Kidney epithelial cell (primary cell): ENCODE results near the gene COL9A1. TPM values are rescaled to one million over a fixed set of nuclear protein-coding genes. Genes with fewer than 3 reads are reported as not detected.

Experiments
- DNase-seq: peaks from one replicate; pipeline ENCODE4 v3.0.0-alpha.2; 2010; ENCODE audit warnings: low read depth
- H3K27me3 ChIP-seq: 2 replicates; pipeline ENCODE4 v1.6.0; 2011; ENCODE audit warnings: low read length; ENCODE audit not compliant: control insufficient read depth, insufficient read depth
- H3K36me3 ChIP-seq: 2 replicates; pipeline ENCODE4 v1.5.1; 2011; ENCODE audit warnings: low read length; ENCODE audit not compliant: control insufficient read depth, insufficient read depth
- H3K4me3 ChIP-seq: 2 replicates; pipeline ENCODE4 v1.5.1; 2011; ENCODE audit warnings: low read depth, mild to moderate bottlenecking, control low read depth, low read length
- total RNA-seq: library from RNA; depleted of rRNA; stranded (reverse); fragments of >200 nt; gene quantifications from 2 replicates; pipeline ENCODE4 v1.2.3, GENCODE V29; 2015
- TF ChIP-seq, protein P1 (sequence below): IDR thresholded peaks from 2 replicates; pipeline ENCODE4 v1.5.1; 2011; ENCODE audit warnings: mild to moderate bottlenecking, moderate library complexity, low read length, control low read depth, inconsistent platforms; ENCODE audit not compliant: insufficient read depth, poor library complexity, severe bottlenecking

The COL9A1 gene
- total RNA-seq, 1 donor from 2014 or later, result not detected

DNA sequence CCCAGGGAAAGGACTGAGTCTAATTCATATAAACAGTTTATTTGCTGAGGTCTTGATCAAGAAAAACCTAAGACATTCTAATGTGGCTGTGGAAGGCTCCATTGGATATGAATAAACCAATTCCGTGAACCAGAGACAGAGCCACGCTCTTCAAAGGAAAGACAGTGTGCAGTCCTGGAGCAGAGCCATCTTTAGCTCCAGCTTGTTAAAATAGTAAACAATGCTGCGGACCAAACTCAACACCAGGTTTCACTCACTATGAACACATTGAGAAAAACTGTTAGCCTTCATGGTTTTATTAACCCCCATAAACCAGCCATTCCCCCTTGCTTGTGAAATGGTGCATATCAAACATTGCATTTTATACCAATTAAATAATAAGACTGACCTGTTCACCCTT is 61.9 kb downstream of the COL9A1 start:
- H3K27me3 ChIP-seq, result no peaks in the 10 kb centered on the region
- no peaks in the 10 kb centered on the region for H3K36me3 ChIP-seq
- TF ChIP-seq, protein P1, sequence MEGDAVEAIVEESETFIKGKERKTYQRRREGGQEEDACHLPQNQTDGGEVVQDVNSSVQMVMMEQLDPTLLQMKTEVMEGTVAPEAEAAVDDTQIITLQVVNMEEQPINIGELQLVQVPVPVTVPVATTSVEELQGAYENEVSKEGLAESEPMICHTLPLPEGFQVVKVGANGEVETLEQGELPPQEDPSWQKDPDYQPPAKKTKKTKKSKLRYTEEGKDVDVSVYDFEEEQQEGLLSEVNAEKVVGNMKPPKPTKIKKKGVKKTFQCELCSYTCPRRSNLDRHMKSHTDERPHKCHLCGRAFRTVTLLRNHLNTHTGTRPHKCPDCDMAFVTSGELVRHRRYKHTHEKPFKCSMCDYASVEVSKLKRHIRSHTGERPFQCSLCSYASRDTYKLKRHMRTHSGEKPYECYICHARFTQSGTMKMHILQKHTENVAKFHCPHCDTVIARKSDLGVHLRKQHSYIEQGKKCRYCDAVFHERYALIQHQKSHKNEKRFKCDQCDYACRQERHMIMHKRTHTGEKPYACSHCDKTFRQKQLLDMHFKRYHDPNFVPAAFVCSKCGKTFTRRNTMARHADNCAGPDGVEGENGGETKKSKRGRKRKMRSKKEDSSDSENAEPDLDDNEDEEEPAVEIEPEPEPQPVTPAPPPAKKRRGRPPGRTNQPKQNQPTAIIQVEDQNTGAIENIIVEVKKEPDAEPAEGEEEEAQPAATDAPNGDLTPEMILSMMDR, result no peak
- no peak for DNase-seq
- no peak overlapping the region for H3K4me3 ChIP-seq

DNA sequence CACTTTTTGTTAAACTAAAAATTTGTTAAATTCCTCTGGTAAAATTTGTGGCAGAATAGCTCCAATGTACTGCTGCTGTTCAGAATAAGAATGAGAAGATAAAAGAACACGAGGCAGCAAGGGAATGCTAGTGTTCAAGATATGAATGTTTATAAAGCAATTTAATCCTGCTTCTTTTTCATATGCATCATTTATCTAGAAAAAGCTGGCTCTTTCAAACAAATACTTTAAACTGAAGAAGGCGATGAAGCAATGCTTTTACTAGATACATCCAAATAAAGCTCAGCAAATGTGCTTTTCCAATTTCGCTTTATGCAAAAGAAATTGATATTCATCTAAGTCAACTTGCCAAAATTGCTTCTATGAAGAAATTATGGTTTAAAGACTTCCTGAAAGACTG is 66.5 kb downstream of the COL9A1 start:
- Histone ChIP-seq H3K4me3 (no peak overlapping the region), H3K36me3 (no peaks in the 10 kb centered on the region), H3K27me3 (no peaks in the 10 kb centered on the region)
- TF ChIP-seq, protein P1, result no peak
- DNase-seq, result no peak

DNA sequence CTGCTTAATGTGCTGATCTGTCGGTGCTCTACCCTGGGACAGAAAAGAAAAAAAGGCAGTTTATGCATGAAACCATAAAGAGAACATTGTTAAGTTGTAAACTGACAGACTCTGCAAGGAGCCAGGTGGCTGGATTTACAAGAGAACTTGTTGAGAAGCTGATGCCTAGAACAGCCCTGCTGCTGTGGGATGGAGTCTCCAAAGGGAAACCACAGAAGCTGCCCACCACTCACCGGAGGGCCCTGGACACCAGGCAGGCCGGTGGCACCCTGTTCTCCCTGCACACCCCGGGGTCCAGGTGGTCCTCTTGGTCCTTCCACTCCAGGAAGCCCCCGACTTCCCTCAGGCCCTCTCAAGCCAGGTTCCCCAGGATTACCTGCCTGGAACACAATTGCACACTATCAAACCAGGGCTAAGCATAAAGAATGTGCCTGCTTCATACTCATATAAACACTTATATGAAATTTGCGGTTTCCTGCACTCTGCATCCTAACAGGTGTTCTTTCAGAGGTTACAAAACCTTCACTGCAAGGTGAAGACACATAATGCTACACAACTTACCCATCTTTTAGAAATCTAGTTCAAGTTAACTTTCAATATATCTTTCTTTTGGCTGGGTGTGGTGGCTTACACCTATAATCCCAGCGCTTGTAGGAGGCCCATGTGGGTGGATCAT is 68.2 kb downstream of the COL9A1 start:
- no peaks in the 10 kb centered on the region for H3K36me3 ChIP-seq
- no peak overlapping the region for H3K4me3 ChIP-seq
- no peak for DNase-seq
- no peaks in the 10 kb centered on the region for H3K27me3 ChIP-seq
- TF ChIP-seq, protein P1, result no peak

DNA sequence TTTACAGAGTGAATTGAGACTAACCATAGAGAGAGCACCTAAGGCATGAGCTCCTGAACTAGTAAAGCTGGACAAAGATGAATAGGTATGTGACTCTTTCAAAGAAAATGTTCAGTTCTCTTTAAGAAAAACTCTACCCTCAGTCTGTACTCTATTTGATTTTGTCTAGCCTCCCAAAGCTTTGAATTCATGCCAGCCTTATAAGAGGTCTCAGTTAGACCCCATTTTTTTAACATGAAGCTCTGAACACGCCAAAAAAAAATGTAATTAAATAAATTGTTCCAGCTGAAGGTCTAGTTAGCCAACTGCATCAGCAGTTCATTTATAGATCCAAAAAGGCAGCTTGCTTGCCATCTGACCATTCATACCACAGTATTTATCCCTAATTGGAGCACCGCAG is 71.6 kb downstream of the COL9A1 start:
- TF ChIP-seq, protein P1, result no peak
- DNase-seq, result no peak
- Histone ChIP-seq H3K4me3 (no peak overlapping the region), H3K27me3 (no peaks in the 10 kb centered on the region), H3K36me3 (no peaks in the 10 kb centered on the region)

DNA sequence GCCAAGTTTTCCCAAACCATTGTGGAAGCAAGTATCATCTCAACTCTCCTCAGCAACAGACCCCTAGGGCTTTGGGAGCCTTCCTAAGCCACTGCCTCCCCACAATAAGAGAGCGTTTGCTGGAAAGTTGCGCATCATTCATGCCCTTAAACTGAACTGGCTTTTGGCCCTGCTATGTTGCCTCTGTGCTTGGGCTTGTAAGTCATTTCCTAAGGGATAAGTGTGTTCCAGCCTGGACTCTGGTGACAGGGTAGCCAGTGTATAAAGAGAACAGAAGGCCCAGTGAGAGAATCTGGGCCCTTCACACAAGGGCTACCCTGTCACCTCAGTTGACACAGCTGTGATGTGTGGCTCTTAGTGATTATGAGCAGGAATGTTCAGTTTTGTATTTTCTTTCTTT is 77.8 kb downstream of the COL9A1 start:
- no peak for DNase-seq
- Histone ChIP-seq H3K36me3 (no peaks in the 10 kb centered on the region), H3K27me3 (peaks cover 3% of the 10 kb centered on the region), H3K4me3 (no peak overlapping the region)
- TF ChIP-seq, protein P1, result no peak

DNA sequence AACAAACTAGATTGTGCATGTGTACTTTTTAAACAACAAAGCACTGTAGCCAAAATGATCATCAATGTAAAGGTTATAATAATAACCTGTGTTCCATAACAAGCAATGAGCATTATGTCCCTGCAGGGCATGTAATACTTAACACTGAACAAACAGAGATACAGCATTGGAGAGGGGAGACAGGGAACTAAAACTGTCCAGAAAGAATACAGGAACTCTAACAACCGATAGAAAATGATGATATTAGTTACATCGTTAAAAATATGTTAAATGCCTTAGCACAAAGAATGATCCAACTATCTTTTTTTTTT is 80.5 kb downstream of the COL9A1 start:
- DNase-seq, result no peak
- Histone ChIP-seq H3K36me3 (no peaks in the 10 kb centered on the region), H3K4me3 (no peak overlapping the region), H3K27me3 (peaks cover 3% of the 10 kb centered on the region)
- TF ChIP-seq, protein P1, result no peak
